Raji (cell line): ENCODE measurements around the gene PLVAP.

Source experiments
- POLR2A ChIP-seq: IDR thresholded peaks from 2 replicates; pipeline ENCODE4 v1.6.1; 2011; ENCODE audit warnings: low read depth, low read length, control low read depth; ENCODE audit not compliant: insufficient read depth

PLVAP gene

GRCh38 chr19:17334414-17335409, 42.4 kb downstream of the PLVAP start, which contains the start of gene ANO8:
TSS of gene ANO8 (minus strand) at chr19:17334855. CDS start at chr19:17334670, 185 bp downstream.
- peak; percentile 46; the same call in 1 of the 2 replicates for TF ChIP-seq POLR2A

GRCh38 chr19:17333611-17334413, 43.3 kb downstream of the PLVAP start:
- peak; percentile 32; the same call in 1 of the 2 replicates for TF ChIP-seq POLR2A

GRCh38 chr19:17332677-17333581, 44.2 kb downstream of the PLVAP start:
- TF ChIP-seq POLR2A: no peak

GRCh38 chr19:17332360-17332676, 44.8 kb downstream of the PLVAP start:
- no peak for TF ChIP-seq POLR2A

- TF ChIP-seq POLR2A: no peak
These were observed 46.0 kb downstream of the PLVAP start for GRCh38 chr19:17331045-17331558.

GRCh38 chr19:17330262-17331044, 46.7 kb downstream of the PLVAP start:
- TF ChIP-seq POLR2A: no peak

- TF ChIP-seq POLR2A: no peak
These were observed 47.5 kb downstream of the PLVAP start for GRCh38 chr19:17329366-17330261.

- TF ChIP-seq POLR2A: no peak
These were observed 48.4 kb downstream of the PLVAP start for GRCh38 chr19:17328517-17329365.

- TF ChIP-seq POLR2A: no peak
These were observed 49.3 kb downstream of the PLVAP start for GRCh38 chr19:17327654-17328516.

GRCh38 chr19:17327068-17327653, 50.0 kb downstream of the PLVAP start:
- TF ChIP-seq POLR2A: no peak

- TF ChIP-seq POLR2A: no peak
These were observed 50.6 kb downstream of the PLVAP start for GRCh38 chr19:17326595-17326966.
